Fibroblast of the aortic adventitia (primary cell): Measurements from ENCODE around the gene LMO3. TPM values are rescaled to one million over a fixed set of nuclear protein-coding genes. Genes with fewer than 3 reads are reported as not detected.
"Not testable (repeated sequence)": the region's sequence is repeated elsewhere in the genome, so short reads cannot be mapped to it uniquely, and the experiment has no call there.

Source experiments
- DNase-seq: peaks from one replicate; pipeline ENCODE4 v3.0.0-alpha.2; 2010; ENCODE audit warnings: low read depth
- H3K4me3 ChIP-seq: 2 replicates; pipeline ENCODE4 v1.5.1; 2011; ENCODE audit warnings: low read depth, mild to moderate bottlenecking, control low read depth, low read length, moderate library complexity
- total RNA-seq: library from RNA; depleted of rRNA; stranded (reverse); fragments of >200 nt; gene quantifications from 2 replicates; pipeline ENCODE4 v1.2.3, GENCODE V29; 2012; ENCODE audit warnings: low replicate concordance
- TF ChIP-seq, protein P1 (sequence below): IDR thresholded peaks from 2 replicates; pipeline ENCODE4 v1.5.1; 2011; ENCODE audit warnings: mild to moderate bottlenecking, low read length, control low read depth, inconsistent platforms; ENCODE audit not compliant: insufficient read depth

The LMO3 gene
- total RNA-seq, 1 donor: 3.6 TPM

DNA sequence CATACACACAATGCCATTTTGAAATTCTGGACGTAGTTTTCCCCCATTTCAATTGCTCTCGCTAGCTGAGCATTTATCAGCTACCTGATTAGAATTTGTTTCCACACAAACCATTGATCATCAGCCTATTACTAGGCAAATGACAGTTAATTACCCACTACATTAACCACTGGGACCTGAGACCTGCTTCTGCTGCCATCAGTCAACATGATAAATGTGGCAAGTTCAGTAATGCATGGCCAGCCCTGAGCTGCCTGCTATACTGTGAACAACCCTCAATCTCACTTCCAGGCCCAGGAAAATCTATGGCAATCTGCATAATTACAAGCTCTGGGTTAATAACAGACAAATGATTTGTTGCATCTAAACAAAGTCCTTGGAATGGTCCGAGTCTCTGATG is 43.5 kb downstream of the LMO3 start:
- no peak for DNase-seq
- TF ChIP-seq, protein P1, sequence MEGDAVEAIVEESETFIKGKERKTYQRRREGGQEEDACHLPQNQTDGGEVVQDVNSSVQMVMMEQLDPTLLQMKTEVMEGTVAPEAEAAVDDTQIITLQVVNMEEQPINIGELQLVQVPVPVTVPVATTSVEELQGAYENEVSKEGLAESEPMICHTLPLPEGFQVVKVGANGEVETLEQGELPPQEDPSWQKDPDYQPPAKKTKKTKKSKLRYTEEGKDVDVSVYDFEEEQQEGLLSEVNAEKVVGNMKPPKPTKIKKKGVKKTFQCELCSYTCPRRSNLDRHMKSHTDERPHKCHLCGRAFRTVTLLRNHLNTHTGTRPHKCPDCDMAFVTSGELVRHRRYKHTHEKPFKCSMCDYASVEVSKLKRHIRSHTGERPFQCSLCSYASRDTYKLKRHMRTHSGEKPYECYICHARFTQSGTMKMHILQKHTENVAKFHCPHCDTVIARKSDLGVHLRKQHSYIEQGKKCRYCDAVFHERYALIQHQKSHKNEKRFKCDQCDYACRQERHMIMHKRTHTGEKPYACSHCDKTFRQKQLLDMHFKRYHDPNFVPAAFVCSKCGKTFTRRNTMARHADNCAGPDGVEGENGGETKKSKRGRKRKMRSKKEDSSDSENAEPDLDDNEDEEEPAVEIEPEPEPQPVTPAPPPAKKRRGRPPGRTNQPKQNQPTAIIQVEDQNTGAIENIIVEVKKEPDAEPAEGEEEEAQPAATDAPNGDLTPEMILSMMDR: no peak
- no peak overlapping the region for H3K4me3 ChIP-seq

DNA sequence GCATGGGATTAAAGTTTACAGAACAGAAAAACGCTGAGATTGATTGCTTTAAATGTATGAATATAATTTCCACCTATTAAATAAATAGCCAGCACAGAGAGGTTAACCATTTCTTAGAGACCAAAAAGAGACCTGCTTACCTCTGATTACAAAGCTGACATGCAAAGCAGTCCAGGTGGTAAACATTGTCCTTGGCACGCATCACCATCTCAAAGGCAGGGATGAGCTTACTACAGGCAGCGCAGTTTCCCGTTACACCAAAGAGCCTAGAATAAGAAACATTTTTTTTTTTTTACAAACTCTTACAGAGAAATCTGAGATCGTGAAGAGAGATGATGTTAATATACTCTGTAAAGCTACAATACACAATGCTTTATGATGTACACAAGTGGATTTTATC is 45.7 kb downstream of the LMO3 start:
- TF ChIP-seq, protein P1: no peak
- H3K4me3 ChIP-seq: no peak overlapping the region
- DNase-seq: no peak

- TF ChIP-seq, protein P1: no peak
- no peak overlapping the region for H3K4me3 ChIP-seq
- peak; percentile 57 for DNase-seq
These were observed 50.3 kb downstream of the LMO3 start for GRCh38 chr12:16555630-16556029.

- no peak for DNase-seq
- TF ChIP-seq, protein P1: no peak
These were observed 52.5 kb downstream of the LMO3 start for GRCh38 chr12:16553457-16553856.

DNA sequence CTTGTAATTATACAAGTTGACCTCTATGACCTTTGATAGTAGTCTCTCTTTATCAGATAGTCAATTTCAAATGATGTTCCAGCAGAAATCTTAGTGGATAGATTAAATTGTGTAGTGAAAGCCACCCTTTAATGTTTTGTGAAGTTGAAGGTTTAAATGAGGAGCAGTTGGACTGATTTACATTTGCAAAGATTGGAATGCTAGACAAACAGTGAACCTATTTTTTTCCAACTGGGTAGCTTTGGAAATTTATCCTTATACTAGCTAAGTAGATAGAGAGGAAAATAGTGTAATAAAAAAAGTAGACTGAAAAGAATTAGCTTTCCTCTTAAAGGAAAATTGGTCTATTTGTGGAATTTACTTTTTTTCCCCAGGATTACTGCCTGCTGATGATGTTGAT is 53.7 kb downstream of the LMO3 start:
- no peak for DNase-seq
- H3K4me3 ChIP-seq: no peak overlapping the region
- TF ChIP-seq, protein P1: no peak

More at GRCh38 chr12:16553457-16553856, 52.5 kb downstream of the LMO3 start:
- no peak overlapping the region for H3K4me3 ChIP-seq

GRCh38 chr12:16545836-16546235 is 60.1 kb downstream of the LMO3 start:
- no peak overlapping the region for H3K4me3 ChIP-seq
- no peak for DNase-seq
- TF ChIP-seq, protein P1: no peak

- TF ChIP-seq, protein P1: no peak
These were observed 63.4 kb downstream of the LMO3 start for GRCh38 chr12:16542586-16542985.

GRCh38 chr12:16537652-16538051 is 68.3 kb downstream of the LMO3 start:
- DNase-seq: not testable (repeated sequence)

More at GRCh38 chr12:16542586-16542985, 63.4 kb downstream of the LMO3 start:
- no peak for DNase-seq
- no peak overlapping the region for H3K4me3 ChIP-seq

More at GRCh38 chr12:16537652-16538051, 68.3 kb downstream of the LMO3 start:
- H3K4me3 ChIP-seq: not testable (repeated sequence)
